Measurements from ENCODE around the gene RNASEL.

The RNASEL gene

DNA sequence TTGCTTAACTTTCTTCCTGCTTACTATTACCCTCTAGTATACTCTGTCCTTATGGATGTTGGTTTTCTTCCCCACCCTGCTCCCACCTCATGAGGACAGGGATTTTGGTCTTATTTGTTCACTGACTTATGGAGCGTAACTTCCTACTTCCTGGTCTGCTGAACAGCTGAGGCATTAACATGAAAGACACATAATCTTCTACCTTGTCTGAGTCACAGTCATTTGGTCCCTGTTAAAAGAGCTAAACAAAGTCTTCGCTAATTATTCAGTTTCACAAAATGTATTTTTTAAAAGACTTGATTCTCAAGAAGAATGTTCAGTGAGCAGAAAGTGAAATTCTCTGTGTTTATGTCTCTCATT lies 18.5 kb downstream of the RNASEL start:
- no peak for TF ChIP-seq SIN3A (IDR thresholded peaks at IDR 0.05; ENCODE audit: borderline replicate concordance, insufficient read depth, low read length)

DNA sequence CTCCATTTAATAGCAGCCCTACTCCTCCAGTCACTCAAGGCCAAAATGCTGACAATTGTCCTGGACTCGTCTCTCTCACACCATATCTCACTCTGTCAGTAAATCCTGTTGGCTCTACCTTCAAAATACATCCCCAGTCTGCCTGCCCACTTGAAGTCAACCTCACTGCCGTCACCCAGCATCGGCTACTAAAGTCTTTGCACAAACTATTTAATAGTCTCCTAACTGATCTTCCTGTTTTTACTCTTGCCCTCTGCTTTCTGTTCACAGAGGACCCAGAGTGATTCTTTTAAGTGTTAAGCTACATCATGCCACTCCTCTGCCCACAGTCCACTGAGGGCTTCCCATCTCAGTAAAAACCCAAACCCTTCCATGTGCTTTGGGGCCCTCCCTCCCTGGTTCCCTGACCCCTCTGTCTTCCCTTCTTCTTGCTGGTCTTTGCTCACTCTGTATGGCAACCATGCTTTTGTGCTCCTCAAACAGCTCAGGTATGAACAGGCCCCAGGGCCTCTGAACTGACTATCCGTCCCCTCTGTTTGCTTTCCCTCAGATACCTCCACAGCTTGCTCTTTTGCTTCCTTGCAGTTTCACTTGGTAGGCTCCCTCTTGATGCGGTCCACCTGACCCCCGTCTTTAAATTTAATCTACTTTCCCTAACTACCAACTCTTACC lies 19.0 kb downstream of the RNASEL start:
- TF ChIP-seq REST (IDR thresholded peaks at IDR 0.05; ENCODE audit: insufficient read depth in 1 of 2, low read depth in 2 of 2, low read length in 2 of 2), result no peak
- TF ChIP-seq POLR2AphosphoS5 (IDR thresholded peaks at IDR 0.05; ENCODE audit: low read depth, low read length), result no peak
- no peak for TF ChIP-seq SIN3A (IDR thresholded peaks at IDR 0.05; ENCODE audit: borderline replicate concordance, insufficient read depth, low read length)
- no peak for TF ChIP-seq TAF1 (IDR thresholded peaks at IDR 0.05; ENCODE audit: borderline replicate concordance, insufficient read depth, low read length)
- TF ChIP-seq FOXP2 (optimal IDR thresholded peaks at IDR 0.05; ENCODE audit: borderline replicate concordance, extremely low read depth, extremely low read length, insufficient read depth), result no peak

- TF ChIP-seq FOXP2 (optimal IDR thresholded peaks at IDR 0.05; ENCODE audit: borderline replicate concordance, extremely low read depth, extremely low read length, insufficient read depth) (no peak), POLR2AphosphoS5 (IDR thresholded peaks at IDR 0.05; ENCODE audit: low read depth, low read length) (no peak), SIN3A (IDR thresholded peaks at IDR 0.05; ENCODE audit: borderline replicate concordance, insufficient read depth, low read length) (no peak), REST (IDR thresholded peaks at IDR 0.05; ENCODE audit: insufficient read depth in 1 of 2, low read depth in 2 of 2, low read length in 2 of 2) (no peak), TAF1 (IDR thresholded peaks at IDR 0.05; ENCODE audit: borderline replicate concordance, insufficient read depth, low read length) (no peak)
These were observed 20.3 kb downstream of the RNASEL start for GRCh38 chr1:182568647-182569284.

- TF ChIP-seq REST (IDR thresholded peaks at IDR 0.05; ENCODE audit: insufficient read depth in 1 of 2, low read depth in 2 of 2, low read length in 2 of 2), result no peak
- TF ChIP-seq POLR2AphosphoS5 (IDR thresholded peaks at IDR 0.05; ENCODE audit: low read depth, low read length), result no peak
These were observed 21.4 kb downstream of the RNASEL start for GRCh38 chr1:182567629-182568028.

DNA sequence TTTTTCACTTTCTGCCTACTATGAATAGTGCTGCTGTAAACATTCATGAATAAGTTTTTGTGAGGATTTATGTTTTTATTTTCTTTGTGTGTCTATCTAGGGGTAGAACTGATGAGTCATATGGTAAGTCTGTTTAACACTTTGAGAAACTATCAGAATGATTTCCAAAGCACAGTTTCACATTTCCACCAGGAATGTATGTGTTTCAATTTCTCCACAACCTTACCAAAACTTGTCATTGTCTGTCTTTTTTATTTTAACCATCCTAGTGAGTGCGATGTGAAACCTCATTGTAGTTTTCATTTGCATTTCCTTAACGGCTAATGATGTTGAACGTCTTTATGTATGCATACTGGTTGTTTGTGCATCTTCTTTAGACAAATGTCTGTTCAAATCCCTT lies 23.5 kb downstream of the RNASEL start:
- TF ChIP-seq TAF1 (IDR thresholded peaks at IDR 0.05; ENCODE audit: borderline replicate concordance, insufficient read depth, low read length) (no peak), POLR2AphosphoS5 (IDR thresholded peaks at IDR 0.05; ENCODE audit: low read depth, low read length) (no peak)

DNA sequence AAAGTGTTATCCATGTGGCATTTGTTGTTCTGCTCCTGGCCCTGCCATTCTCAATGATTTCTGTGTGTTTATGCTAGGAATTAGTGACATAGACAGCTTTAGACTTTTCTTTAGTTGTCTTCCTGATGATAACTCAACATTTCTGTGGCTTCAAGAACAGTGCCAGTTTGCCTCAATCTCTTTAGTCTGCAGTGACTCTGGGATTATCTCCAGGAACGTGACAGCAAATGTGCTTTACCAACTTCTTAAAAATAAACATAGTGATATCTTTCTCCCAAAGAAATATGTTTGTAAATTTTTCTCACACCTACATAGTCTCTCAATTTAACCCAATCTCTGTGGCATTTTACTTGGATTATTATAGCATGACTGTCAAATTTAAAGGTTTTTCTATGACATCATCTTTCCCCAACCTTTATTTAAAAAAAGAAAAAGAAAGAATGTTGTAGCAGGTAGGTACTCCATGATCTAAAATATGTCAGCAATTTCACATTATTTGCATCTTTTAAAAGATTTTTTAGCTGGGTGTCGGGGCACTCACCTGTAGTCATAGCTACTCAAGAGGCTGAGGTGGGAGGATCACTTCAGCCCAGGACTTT lies 24.6 kb downstream of the RNASEL start:
- TF ChIP-seq TAF1 (IDR thresholded peaks at IDR 0.05; ENCODE audit: borderline replicate concordance, insufficient read depth, low read length) (no peak), REST (IDR thresholded peaks at IDR 0.05; ENCODE audit: insufficient read depth in 1 of 2, low read depth in 2 of 2, low read length in 2 of 2) (no peak), FOXP2 (optimal IDR thresholded peaks at IDR 0.05; ENCODE audit: borderline replicate concordance, extremely low read depth, extremely low read length, insufficient read depth) (no peak)
